ENCODE measurements around the gene SPRTN.

The SPRTN gene

DNA sequence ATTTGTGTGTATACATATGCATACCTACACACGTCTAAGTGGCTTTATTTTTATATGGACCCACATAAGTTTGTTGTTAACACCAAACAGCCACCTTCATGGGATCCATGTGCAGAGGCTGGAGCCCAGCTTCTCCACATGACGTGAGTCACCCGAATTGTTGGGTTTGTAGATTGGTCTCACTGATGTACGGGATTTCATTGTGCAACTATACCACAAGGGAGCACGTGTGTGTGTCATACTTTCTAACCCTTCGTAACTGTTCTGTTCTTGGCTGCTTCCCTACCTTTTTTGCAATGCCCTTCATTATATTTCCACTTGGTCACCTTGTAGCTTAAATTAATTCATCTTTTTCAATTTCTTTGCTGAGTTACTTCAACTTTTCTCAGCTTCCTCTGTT is 21.0 kb downstream of the SPRTN start:
- Histone ChIP-seq H3K4me3 (no peak overlapping the region), H3K4me1 (peaks cover 0 to 5% (median 2%) of the 10 kb centered on the region in 4 donors), H3K27ac (no peak overlapping the region), H3K27me3 (no peaks in the 10 kb centered on the region), H3K9me3 (no peaks in the 10 kb centered on the region), H3K36me3 (peaks cover 0 to 3% (median under 1%) of the 10 kb centered on the region in 3 donors)
- TF ChIP-seq, protein P1, sequence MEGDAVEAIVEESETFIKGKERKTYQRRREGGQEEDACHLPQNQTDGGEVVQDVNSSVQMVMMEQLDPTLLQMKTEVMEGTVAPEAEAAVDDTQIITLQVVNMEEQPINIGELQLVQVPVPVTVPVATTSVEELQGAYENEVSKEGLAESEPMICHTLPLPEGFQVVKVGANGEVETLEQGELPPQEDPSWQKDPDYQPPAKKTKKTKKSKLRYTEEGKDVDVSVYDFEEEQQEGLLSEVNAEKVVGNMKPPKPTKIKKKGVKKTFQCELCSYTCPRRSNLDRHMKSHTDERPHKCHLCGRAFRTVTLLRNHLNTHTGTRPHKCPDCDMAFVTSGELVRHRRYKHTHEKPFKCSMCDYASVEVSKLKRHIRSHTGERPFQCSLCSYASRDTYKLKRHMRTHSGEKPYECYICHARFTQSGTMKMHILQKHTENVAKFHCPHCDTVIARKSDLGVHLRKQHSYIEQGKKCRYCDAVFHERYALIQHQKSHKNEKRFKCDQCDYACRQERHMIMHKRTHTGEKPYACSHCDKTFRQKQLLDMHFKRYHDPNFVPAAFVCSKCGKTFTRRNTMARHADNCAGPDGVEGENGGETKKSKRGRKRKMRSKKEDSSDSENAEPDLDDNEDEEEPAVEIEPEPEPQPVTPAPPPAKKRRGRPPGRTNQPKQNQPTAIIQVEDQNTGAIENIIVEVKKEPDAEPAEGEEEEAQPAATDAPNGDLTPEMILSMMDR (IDR thresholded peaks at IDR 0.05) = no peak
- intact Hi-C loops (cut with DNase I; ENCODE audit: low total_unique reads) = loop anchor here (5.0 kb wide), 1 partner anchor 243 kb away; no protein-coding TSS in a partner anchor
- DNase-seq = peak in 1 of 2 donors; percentile 64

DNA sequence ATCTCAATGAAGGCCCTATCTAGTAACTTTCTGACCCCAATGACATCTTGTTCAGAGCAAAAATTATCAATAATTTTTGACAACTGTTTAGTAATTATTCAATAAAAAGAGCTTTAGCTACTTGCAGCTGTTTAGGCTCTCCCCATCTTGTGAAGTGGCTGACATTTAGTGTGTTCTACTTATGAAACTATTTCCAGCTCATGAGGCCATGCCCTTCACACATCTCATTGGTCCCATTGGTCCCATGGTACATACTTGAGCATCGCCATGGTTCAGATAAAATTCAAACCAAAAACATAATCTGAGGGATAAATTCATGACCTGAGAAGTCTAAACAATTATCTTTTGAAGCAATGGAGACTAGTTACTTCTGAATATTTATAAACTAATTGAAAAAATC is 24.2 kb downstream of the SPRTN start:
- no peaks in the 10 kb centered on the region for H3K9me3 ChIP-seq
- H3K27me3 ChIP-seq = no peaks in the 10 kb centered on the region
- no peak for DNase-seq
- TF ChIP-seq, protein P1 (IDR thresholded peaks at IDR 0.05) = no peak
- intact Hi-C loops (cut with DNase I; ENCODE audit: low total_unique reads) = loop anchor here (10.0 kb wide), 1 partner anchor 62 kb away; the partner anchor contains the start of gene EGLN1
- no peak overlapping the region for H3K4me3 ChIP-seq
- no peak overlapping the region for H3K27ac ChIP-seq
- H3K4me1 ChIP-seq = peaks cover 0 to 5% (median 2%) of the 10 kb centered on the region in 4 donors
- H3K36me3 ChIP-seq = peaks cover 11 to 21% (median 18%) of the 10 kb centered on the region in 3 donors

DNA sequence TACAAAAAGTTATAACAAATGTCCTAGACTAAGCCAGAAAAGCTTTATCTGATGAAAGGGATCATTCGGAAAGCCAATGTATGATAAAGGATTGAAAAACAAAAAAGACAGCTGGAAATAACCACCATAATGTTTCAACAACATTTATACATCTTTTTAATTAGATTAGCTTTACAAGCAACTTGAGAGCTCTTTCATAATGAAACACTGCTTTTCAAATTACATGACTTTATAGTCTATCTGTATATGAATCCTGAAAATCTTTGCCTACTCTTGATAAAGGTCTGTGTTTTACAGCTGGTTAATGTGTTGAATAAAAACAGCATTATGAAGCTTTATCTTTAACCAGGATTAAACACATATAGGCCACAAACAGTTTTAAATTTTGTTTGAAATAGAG is 25.5 kb downstream of the SPRTN start:
- Histone ChIP-seq H3K27ac (no peak overlapping the region), H3K4me1 (no peaks in the 10 kb centered on the region), H3K27me3 (no peaks in the 10 kb centered on the region)

DNA sequence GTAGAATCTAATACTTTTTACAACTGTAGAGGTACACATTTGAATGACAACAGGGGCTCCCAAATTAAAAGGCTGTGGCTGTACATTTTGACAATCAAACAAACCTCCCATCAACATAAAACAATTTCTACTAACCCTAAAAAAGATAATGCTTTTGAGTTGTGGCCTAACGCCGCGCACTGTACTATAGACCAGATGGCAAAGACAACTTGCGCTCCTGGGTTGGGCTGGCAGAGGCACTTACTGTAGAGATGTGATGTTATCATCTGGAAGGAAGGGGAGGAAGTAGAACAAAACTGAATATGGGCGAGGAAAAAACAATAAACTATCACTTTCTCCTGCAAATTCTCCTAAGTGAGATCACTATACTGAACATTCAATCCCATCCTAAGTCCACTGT is 26.1 kb downstream of the SPRTN start:
- no peak overlapping the region for H3K4me3 ChIP-seq
- no peaks in the 10 kb centered on the region for H3K27me3 ChIP-seq
- H3K4me1 ChIP-seq = no peaks in the 10 kb centered on the region
- intact Hi-C loops (cut with DNase I; ENCODE audit: low total_unique reads) = loop anchor here (10.0 kb wide), 1 partner anchor 61 kb away; the partner anchor contains the start of gene EGLN1
- H3K36me3 ChIP-seq = peaks cover 11 to 35% (median 28%) of the 10 kb centered on the region in 3 donors
- H3K9me3 ChIP-seq = no peaks in the 10 kb centered on the region
- no peak overlapping the region for H3K27ac ChIP-seq
- no peak for DNase-seq
- TF ChIP-seq, protein P1 (IDR thresholded peaks at IDR 0.05) = no peak

More for the DNA sequence above, 25.5 kb downstream of the SPRTN start:
- H3K4me3 ChIP-seq = no peak overlapping the region
- no peaks in the 10 kb centered on the region for H3K9me3 ChIP-seq
- no peak for DNase-seq
- TF ChIP-seq, protein P1 (IDR thresholded peaks at IDR 0.05) = no peak
- intact Hi-C loops (cut with DNase I; ENCODE audit: low total_unique reads) = loop anchor here (10.0 kb wide), 1 partner anchor 61 kb away; the partner anchor contains the start of gene EGLN1
- peaks cover 11 to 30% (median 25%) of the 10 kb centered on the region in 3 donors for H3K36me3 ChIP-seq

DNA sequence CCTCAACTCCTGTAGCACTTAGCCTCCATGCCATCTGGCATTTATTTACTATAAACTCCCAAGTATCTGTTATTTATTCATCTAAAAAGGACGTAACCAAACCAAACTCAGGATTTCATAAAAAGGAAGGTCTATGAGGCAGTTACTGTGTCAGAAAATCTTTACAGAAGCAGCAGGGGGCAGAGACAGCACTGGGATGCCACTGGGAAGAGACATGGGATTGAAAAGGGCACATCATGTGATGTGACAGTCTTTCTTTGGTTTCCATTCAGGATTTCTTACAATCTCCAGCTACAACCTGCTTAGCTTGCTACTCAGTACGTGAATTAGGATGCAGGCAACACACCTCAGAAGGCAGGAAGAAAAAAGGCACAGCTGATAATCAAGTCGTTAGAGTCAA is 31.2 kb downstream of the SPRTN start:
- H3K36me3 ChIP-seq = peaks cover 11 to 38% (median 33%) of the 10 kb centered on the region in 3 donors
- no peak overlapping the region for H3K27ac ChIP-seq
- H3K4me1 ChIP-seq = no peaks in the 10 kb centered on the region
- no peaks in the 10 kb centered on the region for H3K9me3 ChIP-seq
- intact Hi-C loops (cut with DNase I; ENCODE audit: low total_unique reads) = loop anchor here (10.0 kb wide), 1 partner anchor 56 kb away; the partner anchor contains the start of gene EGLN1
- TF ChIP-seq, protein P1 (IDR thresholded peaks at IDR 0.05) = no peak
- H3K27me3 ChIP-seq = no peaks in the 10 kb centered on the region
- no peak for DNase-seq
- H3K4me3 ChIP-seq = no peak overlapping the region
